22Rv1 (cell line): Measurements from ENCODE around the gene PGAM2.

Experiments
- H3K27ac ChIP-seq: fragments of 450-650 bp; 2 replicates; pipeline ENCODE4 v1.5.1; 2017
- ZFX ChIP-seq: fragments of 450-650 bp; IDR thresholded peaks from 2 replicates; pipeline ENCODE4 v1.6.1; 2017; ENCODE audit warnings: antibody characterized with exemption, borderline replicate concordance
- TF ChIP-seq, protein P1 (sequence below): fragments of 450-650 bp; IDR thresholded peaks from 2 replicates; pipeline ENCODE4 v1.5.1; 2017; ENCODE audit warnings: mild to moderate bottlenecking

PGAM2 gene

DNA sequence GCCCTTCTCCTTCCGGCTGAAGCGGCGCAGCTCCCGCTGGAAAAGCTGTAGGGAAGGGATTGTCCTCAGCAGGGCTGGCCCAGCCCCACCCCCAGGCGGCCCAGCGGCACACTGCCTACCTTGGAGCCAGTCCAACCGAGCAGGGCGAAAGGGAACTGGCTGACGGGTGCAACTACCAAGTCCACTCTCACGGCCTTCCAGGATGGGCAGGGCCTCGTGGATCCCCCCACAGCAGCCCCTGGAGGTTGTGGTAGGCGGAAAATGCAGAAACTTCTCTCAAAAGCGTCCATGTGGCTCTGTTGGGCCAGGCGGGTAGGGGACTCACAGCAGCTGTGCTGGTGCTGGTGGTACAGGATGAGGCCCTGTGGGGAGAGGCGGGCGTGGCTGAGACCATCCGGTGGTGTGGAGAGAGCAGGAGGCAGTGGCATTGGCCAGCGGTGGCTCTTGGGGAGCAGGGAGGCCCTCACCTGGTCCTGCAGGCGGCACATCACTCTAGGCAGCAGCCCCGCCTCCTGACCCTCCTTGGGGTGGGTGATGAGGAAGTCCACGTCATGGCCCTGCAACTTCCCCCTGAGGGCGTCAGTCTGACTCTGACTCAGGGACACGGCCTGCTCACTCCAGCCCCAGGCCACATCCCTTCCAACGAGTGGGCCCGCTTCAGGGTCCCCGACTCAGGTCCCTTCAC is 8.4 kb upstream of the PGAM2 start:
- H3K27ac ChIP-seq, result peak overlapping the region; percentile 72
- no peak for TF ChIP-seq ZFX
- TF ChIP-seq, protein P1, sequence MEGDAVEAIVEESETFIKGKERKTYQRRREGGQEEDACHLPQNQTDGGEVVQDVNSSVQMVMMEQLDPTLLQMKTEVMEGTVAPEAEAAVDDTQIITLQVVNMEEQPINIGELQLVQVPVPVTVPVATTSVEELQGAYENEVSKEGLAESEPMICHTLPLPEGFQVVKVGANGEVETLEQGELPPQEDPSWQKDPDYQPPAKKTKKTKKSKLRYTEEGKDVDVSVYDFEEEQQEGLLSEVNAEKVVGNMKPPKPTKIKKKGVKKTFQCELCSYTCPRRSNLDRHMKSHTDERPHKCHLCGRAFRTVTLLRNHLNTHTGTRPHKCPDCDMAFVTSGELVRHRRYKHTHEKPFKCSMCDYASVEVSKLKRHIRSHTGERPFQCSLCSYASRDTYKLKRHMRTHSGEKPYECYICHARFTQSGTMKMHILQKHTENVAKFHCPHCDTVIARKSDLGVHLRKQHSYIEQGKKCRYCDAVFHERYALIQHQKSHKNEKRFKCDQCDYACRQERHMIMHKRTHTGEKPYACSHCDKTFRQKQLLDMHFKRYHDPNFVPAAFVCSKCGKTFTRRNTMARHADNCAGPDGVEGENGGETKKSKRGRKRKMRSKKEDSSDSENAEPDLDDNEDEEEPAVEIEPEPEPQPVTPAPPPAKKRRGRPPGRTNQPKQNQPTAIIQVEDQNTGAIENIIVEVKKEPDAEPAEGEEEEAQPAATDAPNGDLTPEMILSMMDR, result no peak

GRCh38 chr7:44072364-44073231 is 7.2 kb upstream of the PGAM2 start:
- peak overlapping the region; percentile 72 for H3K27ac ChIP-seq
- TF ChIP-seq, protein P1, result peak; percentile 80
- no peak for TF ChIP-seq ZFX

GRCh38 chr7:44071726-44072363 is 6.5 kb upstream of the PGAM2 start:
- TF ChIP-seq, protein P1, result no peak
- no peak for TF ChIP-seq ZFX
- peak overlapping the region; percentile 72 for H3K27ac ChIP-seq

GRCh38 chr7:44068054-44068453 is 2.7 kb upstream of the PGAM2 start:
- TF ChIP-seq, protein P1, result no peak
- no peak for TF ChIP-seq ZFX
- peak overlapping the region; percentile 80; the same call in 1 of the 2 replicates for H3K27ac ChIP-seq

DNA sequence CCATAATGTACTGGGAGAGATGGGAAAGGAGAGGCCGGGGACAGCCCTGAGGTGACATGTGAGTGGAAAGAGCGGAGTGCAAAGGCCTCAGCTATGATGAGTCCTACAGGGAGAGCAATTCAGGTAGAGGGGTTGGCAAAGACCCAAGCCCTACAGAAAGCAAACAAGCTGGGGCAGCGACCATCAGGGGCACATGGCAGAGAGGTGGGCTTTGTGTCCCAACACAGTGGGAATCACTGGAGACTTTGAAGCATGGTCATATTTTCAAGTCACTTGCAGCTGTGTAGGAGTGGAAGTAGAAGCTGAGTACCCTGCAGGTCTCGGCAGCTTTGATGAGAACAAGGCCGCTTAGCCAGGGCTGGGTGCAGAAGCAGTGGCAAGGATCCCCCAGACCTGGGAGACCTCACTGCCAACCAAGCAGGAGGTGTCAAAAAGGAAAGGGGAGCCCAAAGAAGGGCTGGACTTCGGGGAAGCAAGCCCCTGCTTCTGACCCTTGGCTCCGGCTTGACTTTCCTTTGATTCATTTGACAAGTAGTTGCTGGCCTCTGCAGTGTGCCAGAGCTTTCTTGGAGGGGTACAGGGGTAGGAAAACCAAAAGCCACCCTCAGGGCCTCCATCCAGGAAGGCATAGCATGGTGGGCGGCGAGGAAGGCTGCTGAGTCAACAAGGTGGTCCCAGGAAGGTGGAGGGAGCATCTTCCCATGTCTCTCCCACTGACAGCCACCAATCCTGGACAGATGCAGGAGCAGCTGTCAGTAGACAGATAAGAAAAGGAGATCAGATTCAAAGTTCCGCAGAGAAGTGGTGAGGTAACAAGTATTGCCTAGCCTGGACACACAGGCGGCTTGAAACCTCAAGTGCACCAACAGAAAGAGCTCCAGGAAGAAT is 1.9 kb upstream of the PGAM2 start:
- H3K27ac ChIP-seq, result peak overlapping the region; percentile 80
- TF ChIP-seq ZFX, result no peak
- TF ChIP-seq, protein P1, result no peak

DNA sequence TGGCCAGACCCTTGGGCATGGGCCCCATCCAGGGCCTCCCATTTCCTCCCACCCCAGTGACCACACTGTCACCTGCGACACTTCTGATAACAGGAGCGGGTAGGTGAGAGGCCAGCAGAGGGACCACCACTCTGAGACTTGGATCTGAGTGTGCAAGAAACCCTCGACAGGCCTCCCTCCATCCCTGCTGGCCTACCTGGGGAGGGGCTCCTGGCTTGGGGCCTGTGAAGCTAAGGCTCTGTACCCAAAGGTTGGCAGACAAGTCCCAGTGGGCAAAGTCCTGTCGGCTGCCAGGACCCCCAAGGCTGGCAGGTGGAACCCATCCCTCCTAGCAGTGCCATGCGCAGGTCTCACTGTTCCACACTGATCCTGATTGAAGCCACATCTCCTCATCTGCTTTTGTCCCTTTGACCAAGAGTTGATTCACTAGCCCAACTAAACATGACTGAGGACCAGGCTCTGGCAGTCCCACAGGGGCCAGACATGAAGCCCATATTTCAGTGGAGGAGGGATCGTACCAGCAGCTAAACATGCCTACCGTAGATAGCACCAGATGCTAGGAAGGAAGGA is 1.2 kb upstream of the PGAM2 start:
- H3K27ac ChIP-seq, result peak overlapping the region; percentile 80
- no peak for TF ChIP-seq ZFX
- TF ChIP-seq, protein P1, result no peak
